Dedifferentiated amniotic fluid mesenchymal stem cell (primary cell): ENCODE measurements around the gene GSE1.

ENCODE experiments used
- DNase-seq: peaks from one replicate; pipeline ENCODE4 v3.0.0-alpha.2; 2016; ENCODE audit errors: extremely low spot score

The GSE1 gene

DNA sequence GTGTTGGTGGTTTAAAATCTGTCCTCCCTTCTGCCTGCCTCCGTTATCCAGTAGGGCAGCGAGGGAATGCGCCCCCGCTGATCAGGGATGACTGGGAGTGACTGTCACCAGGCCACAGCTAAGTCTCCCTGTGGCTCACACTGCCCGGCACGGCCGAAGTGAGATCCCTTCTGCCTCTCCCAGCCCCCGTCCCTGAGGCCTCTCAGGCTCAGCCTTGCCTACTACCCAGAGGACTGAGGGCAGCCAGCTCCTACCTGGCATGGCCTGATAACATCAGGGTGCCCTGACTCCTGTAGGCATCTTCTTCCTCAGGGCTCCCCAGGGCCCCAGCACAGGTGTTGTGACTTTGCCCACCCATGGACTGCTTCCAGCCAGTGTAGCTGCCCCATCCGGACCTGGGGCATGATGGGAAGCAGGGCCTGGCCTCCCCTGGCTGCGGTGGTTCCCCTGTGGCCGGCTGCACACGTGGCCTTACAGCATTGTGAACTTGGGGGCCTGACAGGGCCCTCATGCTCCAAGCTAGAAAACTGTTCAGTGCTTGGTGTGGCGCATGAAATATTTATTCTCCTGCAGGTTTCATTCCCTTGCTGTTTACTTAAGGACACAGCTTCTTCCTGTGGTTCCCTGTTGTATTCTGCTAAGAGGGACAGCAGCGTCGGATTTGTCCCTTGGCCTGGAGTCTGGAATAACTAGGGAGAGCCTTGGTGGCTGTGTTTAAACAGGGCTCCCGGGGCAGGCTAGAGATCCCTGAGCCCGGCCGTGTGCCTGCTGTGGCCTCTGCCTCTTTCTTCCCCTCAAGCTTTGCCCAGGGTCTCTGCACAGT, 45.6 kb downstream of the GSE1 start:
- DNase-seq = no peak

DNA sequence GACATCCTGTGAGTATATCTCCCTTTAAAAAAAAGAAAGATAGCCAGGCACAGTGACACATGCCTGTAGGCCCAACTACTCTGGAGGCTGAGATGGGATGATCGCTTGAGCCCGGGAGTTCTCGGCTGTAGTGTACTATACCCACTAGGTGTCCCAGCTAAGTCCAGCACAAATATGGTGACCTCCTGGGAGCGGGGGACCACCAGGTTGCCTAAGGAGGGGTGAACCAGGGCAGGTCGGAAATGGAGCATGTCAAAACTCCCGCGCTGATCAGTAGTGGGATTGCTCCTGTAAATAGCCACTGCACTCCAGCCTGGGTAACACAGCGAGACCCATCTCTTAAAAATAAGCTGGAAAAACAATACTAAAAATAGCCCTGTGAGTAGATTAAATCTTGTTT, 46.2 kb downstream of the GSE1 start:
- DNase-seq = no peak

GRCh38 chr16:85659805-85660511, 46.8 kb downstream of the GSE1 start:
- DNase-seq = peak; percentile 16

DNA sequence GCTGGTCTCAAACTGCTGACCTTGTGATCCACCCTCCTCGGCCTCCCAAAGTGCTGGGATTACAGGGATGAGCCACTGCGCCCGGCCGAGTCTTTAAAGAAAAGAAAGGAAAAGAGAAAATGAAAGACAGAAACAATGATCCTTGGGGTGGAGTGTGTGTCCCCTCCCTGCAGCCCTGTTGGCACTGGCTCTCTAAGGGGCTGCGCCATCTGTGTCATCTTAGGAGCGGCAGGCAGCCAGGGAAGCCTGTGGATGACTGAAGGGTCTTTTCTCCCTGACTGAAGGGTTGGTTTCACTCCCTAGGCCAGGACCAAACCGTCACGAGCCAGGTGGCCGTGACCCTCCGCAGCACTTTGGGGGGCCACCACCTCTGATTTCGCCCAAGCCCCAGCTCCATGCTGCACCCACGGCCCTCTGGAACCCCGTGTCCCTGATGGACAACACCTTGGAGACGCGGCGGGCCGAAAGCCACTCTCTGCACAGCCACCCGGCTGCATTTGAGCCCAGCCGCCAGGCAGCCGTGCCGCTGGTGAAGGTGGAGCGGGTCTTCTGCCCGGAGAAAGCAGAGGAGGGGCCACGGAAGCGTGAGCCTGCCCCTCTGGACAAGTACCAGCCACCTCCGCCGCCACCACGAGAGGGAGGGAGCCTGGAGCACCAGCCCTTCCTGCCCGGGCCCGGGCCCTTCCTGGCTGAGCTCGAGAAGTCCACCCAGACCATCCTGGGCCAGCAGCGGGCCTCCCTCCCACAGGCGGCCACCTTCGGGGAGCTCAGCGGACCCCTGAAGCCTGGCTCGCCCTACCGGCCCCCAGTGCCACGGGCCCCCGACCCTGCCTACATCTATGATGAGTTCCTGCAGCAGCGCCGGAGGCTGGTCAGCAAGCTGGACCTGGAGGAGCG, 48.0 kb downstream of the GSE1 start:
- no peak for DNase-seq

DNA sequence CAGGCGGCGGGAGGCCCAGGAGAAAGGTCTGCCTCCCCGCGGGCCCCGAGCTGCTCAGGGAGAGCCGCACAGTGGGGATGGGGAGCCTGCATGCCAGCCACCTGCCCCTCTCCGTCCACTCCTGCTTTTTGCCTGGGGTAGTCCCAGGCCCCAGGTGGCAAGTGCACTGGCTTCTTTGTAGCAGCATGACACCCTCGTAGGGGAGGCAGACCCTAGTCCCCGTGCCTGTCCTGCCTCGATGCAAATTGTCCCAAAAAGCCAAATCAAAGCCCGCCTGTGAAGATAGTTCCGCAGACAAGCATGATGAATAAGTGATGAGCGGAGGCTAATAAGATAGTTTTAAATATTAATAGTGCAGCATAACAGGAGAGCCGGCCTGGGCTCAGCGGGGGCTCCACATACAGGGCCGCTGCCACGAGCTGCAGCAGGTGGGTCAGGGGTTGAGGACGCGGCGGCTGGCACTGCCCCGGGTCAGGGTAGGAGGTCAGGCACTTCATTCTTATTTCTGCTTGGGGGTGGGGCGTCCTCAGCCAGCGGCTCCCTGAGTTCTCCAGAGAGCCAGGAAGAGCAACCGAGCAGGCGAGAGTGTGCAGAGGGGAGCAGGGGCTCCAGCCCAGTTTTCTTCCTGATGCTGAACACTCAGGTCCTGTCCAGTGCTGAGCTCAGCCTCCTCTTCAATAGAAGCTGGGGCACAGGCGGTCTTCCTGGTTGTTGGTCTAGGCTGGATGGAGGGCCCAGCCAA, 48.8 kb downstream of the GSE1 start:
- DNase-seq = no peak

DNA sequence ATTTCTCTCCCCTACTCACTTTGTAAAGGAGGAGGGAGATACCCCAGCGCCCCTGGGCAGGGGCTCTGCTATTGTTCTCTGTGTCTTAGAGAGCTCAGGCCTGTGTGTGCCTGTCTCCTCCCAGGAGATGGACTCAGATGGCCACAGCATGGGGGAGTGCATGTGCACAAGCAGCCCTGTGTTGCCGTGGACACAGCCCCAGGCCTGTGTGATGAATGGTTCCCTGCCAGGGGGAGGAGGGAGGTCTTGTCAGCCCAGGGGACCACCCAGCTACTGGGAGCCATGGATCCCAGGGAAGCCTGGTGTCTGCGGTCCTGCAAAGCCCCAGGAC, 49.3 kb downstream of the GSE1 start:
- no peak for DNase-seq

- no peak for DNase-seq
Observed at GRCh38 chr16:85662976-85663830, 50.1 kb downstream of the GSE1 start.

GRCh38 chr16:85663891-85664321, 50.8 kb downstream of the GSE1 start:
- DNase-seq = no peak

- no peak for DNase-seq
Observed at GRCh38 chr16:85664580-85665372, 51.7 kb downstream of the GSE1 start.

DNA sequence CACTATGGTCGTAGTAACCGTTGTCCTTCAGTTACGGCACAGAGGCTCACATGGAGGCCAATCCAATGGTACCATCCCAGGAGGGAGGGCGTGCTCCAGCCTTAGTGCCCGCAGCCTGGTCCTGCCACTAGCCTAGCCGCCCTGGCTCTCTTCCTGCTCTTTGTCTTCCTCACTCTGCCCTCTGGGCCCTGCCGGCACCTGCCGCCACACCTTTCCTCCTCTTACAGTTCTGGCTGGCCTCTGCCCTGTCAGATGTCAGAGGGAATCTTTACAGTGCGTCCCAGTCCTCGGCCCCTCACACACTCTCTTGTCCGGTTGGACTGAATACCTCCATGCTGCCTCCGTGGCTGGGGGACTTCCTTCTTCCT, 52.2 kb downstream of the GSE1 start:
- no peak for DNase-seq

DNA sequence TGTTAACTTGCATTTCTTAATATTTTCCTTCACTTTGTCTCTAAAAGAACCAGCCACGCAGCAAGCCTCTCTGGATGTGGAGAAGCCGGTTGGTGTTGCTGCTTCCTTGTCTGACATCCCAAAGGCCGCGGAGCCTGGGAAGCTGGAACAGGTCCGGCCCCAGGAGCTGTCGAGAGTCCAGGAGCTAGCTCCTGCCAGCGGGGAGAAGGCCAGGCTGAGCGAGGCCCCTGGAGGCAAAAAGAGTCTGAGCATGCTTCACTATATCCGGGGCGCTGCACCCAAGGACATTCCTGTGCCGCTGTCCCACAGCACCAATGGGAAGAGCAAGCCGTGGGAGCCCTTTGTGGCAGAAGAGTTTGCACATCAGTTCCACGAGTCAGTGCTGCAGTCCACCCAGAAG, 52.8 kb downstream of the GSE1 start:
- no peak for DNase-seq

- no peak for DNase-seq
Observed at GRCh38 chr16:85667261-85667660, 54.1 kb downstream of the GSE1 start.

GRCh38 chr16:85667841-85668413, 54.8 kb downstream of the GSE1 start:
- no peak for DNase-seq

DNA sequence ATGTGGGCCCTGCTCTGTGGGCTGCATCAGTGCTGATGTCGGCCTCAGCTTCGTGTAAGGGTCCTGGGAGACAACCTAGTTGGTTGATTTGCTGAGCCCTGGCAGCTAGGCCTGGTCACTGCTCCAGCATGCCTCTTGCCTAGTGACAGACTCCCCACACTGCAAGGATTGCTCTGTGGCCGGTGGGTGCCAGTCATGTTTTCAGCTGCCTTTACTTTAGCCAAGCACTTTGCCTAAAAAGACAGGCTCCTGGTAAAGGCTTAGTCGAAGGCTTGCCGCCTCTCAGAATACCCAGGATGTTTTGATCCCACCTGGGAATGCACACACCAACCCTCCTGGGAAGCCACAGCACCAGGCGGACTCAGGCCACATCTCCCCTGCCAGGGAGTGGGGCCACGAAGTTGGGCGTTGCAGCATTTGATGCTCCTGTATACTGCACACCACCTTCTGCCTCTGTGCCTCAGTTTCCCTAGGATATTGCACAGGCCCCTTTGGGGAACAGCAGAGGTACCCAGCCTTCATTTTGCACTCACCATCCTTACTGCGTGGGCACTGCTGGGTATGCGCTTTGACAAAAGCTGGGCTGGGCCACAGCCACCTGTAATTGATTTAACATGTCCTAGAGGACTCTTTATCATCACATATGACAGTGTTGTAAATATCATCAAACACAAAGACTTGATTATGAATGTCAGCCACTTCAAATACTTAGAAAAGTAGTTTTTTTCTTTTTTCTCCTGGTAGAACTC, 55.7 kb downstream of the GSE1 start:
- no peak for DNase-seq

- DNase-seq = no peak
Observed at GRCh38 chr16:85670840-85671239, 57.7 kb downstream of the GSE1 start.

DNA sequence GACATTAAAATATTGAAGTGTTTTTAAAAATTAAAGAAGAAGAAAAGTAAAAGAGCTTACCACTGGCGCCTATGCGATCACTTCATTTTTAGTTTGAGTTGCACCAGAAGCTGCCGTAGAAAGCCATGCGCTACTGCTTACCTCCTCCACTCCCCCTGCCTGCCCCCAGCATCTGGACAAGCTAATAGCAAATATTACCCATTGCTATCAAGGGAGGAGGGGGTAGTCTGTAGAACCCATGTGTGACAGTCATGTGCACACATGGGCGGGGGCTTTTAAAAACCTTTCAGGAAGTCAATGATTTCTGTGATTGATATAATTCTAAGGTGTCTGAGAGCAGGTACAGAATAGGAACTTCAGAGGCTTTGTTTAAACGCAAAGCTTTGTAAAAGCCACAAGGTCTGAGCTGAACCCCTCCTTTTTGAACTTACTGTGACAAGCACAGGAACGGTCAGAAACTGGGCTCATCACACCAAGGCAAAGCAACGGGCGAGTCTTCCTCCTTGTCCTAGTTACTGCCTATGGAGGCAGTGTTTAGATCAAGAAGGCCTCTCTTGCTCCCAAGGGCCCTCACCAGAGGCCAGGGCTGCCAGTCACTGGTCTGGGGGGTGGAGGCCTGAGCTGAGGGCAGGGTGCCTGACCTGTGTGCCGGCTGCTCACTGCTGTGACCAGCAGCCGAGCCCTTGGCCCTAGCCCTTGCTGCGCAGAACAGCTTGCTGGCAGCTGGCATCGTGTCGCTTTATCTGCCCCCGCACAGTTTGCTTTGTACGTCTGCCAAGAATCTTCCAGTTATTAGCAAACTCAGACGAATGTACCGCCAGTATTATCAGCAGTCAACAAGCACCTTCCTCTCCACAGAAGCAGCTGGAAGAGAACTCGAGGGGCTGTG, 60.7 kb downstream of the GSE1 start:
- DNase-seq = no peak

- DNase-seq = no peak
Observed at GRCh38 chr16:85674418-85674755, 61.3 kb downstream of the GSE1 start.

GRCh38 chr16:85674828-85675227, 61.7 kb downstream of the GSE1 start:
- no peak for DNase-seq
